ENCODE results near the gene CDH4. TPM values are rescaled to one million over a fixed set of nuclear protein-coding genes. Genes with fewer than 3 reads are reported as not detected.

Gene CDH4
- total and polyA plus RNA-seq, 2 of the 8 experiments (the other 6 are each of a cell fraction or from before 2014, with no cell fraction given), result 4.3 to 7.9 TPM

DNA sequence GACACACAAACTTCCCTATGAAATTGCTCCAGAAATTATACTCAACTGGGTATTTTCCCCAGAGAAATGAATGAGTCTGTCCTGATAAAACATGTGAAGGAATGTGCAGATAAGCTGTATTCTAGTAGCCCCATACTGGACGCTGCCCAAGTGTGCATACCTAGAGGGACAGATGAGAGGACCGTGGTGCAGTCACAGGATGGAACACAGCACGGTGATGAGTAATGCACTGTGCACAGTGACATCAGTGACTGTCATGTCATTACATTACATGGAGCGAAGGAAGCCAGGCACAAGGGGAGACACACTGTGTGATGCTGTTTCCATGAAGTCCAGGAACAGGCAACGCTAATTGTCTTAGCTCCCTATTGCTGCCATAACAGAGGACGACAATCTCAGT, 155.5 kb downstream of the CDH4 start:
- Histone ChIP-seq H4K91ac (replicated peaks; ENCODE audit: insufficient read length, low read length) (no peak overlapping the region), H4K20me1 (replicated peaks in 1 of 2; ENCODE audit: control insufficient read depth in 1 of 2, insufficient read depth in 2 of 2, low read length in 2 of 2) (peaks cover 0 to 3% of the 10 kb centered on the region in 2 experiments), H3K23me2 (ENCODE audit: low read depth, low read length) (peaks cover 7% of the 10 kb centered on the region; the same call in 1 of the 2 replicates), H2BK20ac (ENCODE audit: low read length) (no peak overlapping the region), H2AFZ (ENCODE audit: low read length) (no peak overlapping the region), H3K79me2 (ENCODE audit: control insufficient read depth in 1 of 2, insufficient read depth in 2 of 2, low read length in 2 of 2) (no peaks in the 10 kb centered on the region), H3K27ac (ENCODE audit: low read depth, low read length) (no peak overlapping the region), H3K4me1 (replicated peaks in 1 of 4; ENCODE audit: control insufficient read depth in 3 of 4, insufficient read depth in 4 of 4, low read length in 3 of 4) (no peaks in the 10 kb centered on the region), H4K5ac (ENCODE audit: insufficient read length, low read depth, low read length) (no peak overlapping the region), H3K9me3 (ENCODE audit: insufficient read depth in 2 of 2, low read depth in 1 of 2, low read length in 1 of 2) (no peaks in the 10 kb centered on the region; a peak in 1 of 4 replicates), H3K27me3 (replicated peaks in 1 of 4; ENCODE audit: control insufficient read depth in 3 of 4, extremely low read depth in 1 of 4, insufficient read depth in 3 of 4, low read length in 3 of 4) (peaks cover 0 to 19% (median 4%) of the 10 kb centered on the region in 4 experiments; a peak in 3 of 7 replicates), H3K14ac (ENCODE audit: insufficient read length) (no peak overlapping the region), H2BK5ac (ENCODE audit: low read depth, low read length) (no peak overlapping the region), H4K8ac (ENCODE audit: extremely low read depth, insufficient read depth, low read length) (peak overlapping the region; percentile 16; the same call in 1 of the 2 replicates), H2BK12ac (ENCODE audit: low read depth, low read length) (no peak overlapping the region; the same call in 1 of the 2 replicates), H3K36me3 (ENCODE audit: control insufficient read depth in 2 of 4, insufficient read depth in 4 of 4, low read length in 3 of 4) (no peaks in the 10 kb centered on the region), H3K18ac (ENCODE audit: extremely low read depth, low read length) (no peak overlapping the region), H3K4me2 (ENCODE audit: insufficient read depth in 1 of 2, low read depth in 2 of 2, low read length in 2 of 2) (no peak overlapping the region), H3K9ac (replicated peaks in 1 of 4; ENCODE audit: extremely low read depth in 1 of 4, low read depth in 3 of 4, low read length in 3 of 4) (no peak overlapping the region), H2AK5ac (ENCODE audit: low read depth, low read length) (no peak overlapping the region), H2BK120ac (replicated peaks; ENCODE audit: low read depth, low read length) (no peak overlapping the region), H3K79me1 (ENCODE audit: low read depth, low read length) (no peaks in the 10 kb centered on the region), H3K23ac (ENCODE audit: insufficient read length) (no peak overlapping the region), H3K4ac (replicated peaks; ENCODE audit: insufficient read length, low read depth, low read length) (no peak overlapping the region), H2BK15ac (ENCODE audit: low read length) (no peak overlapping the region), H3K4me3 (ENCODE audit: extremely low read depth in 1 of 4, insufficient read depth in 2 of 4, low read depth in 3 of 4, low read length in 4 of 4) (no peak overlapping the region), H3K56ac (replicated peaks; ENCODE audit: insufficient read length, low read depth, low read length) (no peak overlapping the region)
- FAIRE-seq (no peak), DNase-seq (ENCODE audit: low read depth in 1 of 2, low spot score in 2 of 2) (no peak)
- TF ChIP-seq SAP30 (IDR thresholded peaks at IDR 0.05; ENCODE audit: insufficient read depth, insufficient replicate concordance, low read length), result no peak
- no peak for TF ChIP-seq TAF7 (optimal IDR thresholded peaks at IDR 0.05; ENCODE audit: borderline replicate concordance, low read depth, low read length)
- no peak for TF ChIP-seq BCL11A (IDR thresholded peaks at IDR 0.05; ENCODE audit: low read depth in 2 of 2, low read length in 2 of 2)
- 92% methylated on average over 6 of the region's 6 CpGs; no CpG with 5 or more reads in 1 of the 2 experiments for WGBS, 2 experiments (ENCODE audit: extremely low coverage in 1 of 2, insufficient coverage in 1 of 2, insufficient read length in 1 of 2, insufficient replicate concordance in 2 of 2, low coverage in 1 of 2, low lambda C conversion rate in 2 of 2, missing lambda C conversion rate in 1 of 2)
- ChIA-PET CTCF (ENCODE audit: partially characterized antibody) (no interaction called here), POLR2A (ENCODE audit: partially characterized antibody) (no interaction called here)

Measured in H1 (cell line).